Mesothelial cell of epicardium (in vitro differentiated cells): ENCODE data around the gene DMPK. TPM values are rescaled to one million over a fixed set of nuclear protein-coding genes. Genes with fewer than 3 reads are reported as not detected.

Experiments
- DNase-seq, 2 experiments: peaks; one replicate each; pipeline ENCODE4 v3.0.0; 2021; ENCODE audit warnings: low spot score in 2 of 2; ENCODE audit not compliant: unreplicated experiment in 2 of 2
- H3K27ac Mint-ChIP-seq: 2 replicates; pipeline ENCODE4 v1.8.0; 2021; ENCODE audit warnings: mixed read lengths
- H3K27me3 Mint-ChIP-seq: 2 replicates; pipeline ENCODE4 v1.8.0; 2021; ENCODE audit warnings: low read depth, mixed read lengths
- H3K36me3 Mint-ChIP-seq: 2 replicates; pipeline ENCODE4 v1.8.0; 2021; ENCODE audit warnings: mixed read lengths
- H3K4me1 Mint-ChIP-seq: 2 replicates; pipeline ENCODE4 v1.8.0; 2021; ENCODE audit warnings: mixed read lengths
- H3K4me3 Mint-ChIP-seq: 2 replicates; pipeline ENCODE4 v1.8.0; 2021; ENCODE audit warnings: mild to moderate bottlenecking, moderate library complexity, mixed read lengths
- H3K9me3 Mint-ChIP-seq: 2 replicates; pipeline ENCODE4 v1.8.0; 2021; ENCODE audit warnings: mixed read lengths
- CTCF ChIP-seq: fragments of 200-600 bp; sonication (generic); IDR thresholded peaks from one replicate; pipeline ENCODE4 v1.5.0; 2021; ENCODE audit warnings: antibody characterized with exemption; ENCODE audit not compliant: unreplicated experiment
- total RNA-seq: library from RNA; stranded (reverse); gene quantifications from 3 replicates; pipeline ENCODE4 v1.2.1, GENCODE V29; 2021

DMPK gene
- 126 to 130 TPM (median 127 TPM) in 3 replicates for total RNA-seq

DNA sequence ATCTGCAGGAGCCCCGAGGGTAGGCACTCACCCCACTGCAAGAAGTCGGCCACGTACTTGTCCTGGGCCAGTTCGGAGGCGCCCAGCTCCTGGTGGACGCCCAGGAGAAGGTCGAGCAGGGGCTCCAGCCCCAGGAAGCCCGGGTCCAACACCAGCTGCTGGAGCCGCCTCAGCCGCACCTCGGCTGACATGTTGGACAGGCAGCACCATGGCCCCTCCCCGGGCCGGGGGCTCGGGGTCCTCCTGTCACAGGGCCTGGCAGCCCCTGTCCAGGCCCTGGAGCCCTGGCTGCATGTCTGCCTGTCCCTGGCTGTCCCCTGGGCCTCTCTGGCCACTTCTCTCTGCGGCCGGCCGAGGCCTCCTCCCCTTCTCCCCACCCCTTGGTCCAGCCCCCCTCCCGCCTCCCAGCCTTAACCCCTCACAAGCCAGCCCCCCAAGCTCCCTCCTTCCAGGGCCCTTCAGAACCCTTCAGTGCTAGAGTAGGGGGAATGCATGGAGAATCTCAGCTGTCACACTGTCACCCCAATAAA, at the start of gene DMPK:
Gene DMPK (minus strand): TSS at position 329 of the 530 bp plus-strand sequence. CDS start 138 bp downstream, at position 191.
- H3K4me3 Mint-ChIP-seq, result peak within 1 kb of the TSS; percentile 46
- no peak for TF ChIP-seq CTCF
- DNase-seq, result no peak

DNA sequence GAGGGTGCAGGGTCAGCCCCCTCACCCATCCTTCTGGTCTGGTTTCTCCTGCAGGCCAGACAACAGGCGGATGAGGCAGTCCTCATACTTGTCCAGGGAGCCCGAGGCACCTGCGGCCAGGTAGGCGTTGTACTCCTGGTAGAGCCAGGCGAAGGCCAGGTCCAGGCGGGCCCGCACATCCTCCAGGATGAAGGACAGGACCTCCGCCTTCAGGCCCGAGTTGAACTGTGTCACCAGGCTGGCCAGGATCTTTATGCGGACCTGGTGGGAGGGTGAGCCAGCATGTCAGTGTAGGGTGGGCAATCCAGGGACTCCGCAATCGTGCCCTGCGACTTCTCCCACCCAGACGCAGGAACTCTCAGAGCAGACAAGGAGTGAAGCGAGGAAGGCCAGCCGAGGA, 46.7 kb upstream of the DMPK start:
- H3K36me3 Mint-ChIP-seq, result peaks cover 31% of the 10 kb centered on the region
- no peak for TF ChIP-seq CTCF
- no peak overlapping the region for H3K4me3 Mint-ChIP-seq
- H3K27ac Mint-ChIP-seq, result no peak overlapping the region
- no peaks in the 10 kb centered on the region for H3K27me3 Mint-ChIP-seq
- no peaks in the 10 kb centered on the region for H3K9me3 Mint-ChIP-seq
- no peaks in the 10 kb centered on the region for H3K4me1 Mint-ChIP-seq
- no peak for DNase-seq

More for the DNA sequence above, at the start of gene DMPK:
- no peaks in the 10 kb centered on the region for H3K9me3 Mint-ChIP-seq
- no peaks in the 10 kb centered on the region for H3K27me3 Mint-ChIP-seq
- peak within 1 kb of the TSS; percentile 85 for H3K27ac Mint-ChIP-seq
- peaks cover 12% of the 10 kb centered on the region for H3K36me3 Mint-ChIP-seq
- H3K4me1 Mint-ChIP-seq, result peaks cover 34% of the 10 kb centered on the region

DNA sequence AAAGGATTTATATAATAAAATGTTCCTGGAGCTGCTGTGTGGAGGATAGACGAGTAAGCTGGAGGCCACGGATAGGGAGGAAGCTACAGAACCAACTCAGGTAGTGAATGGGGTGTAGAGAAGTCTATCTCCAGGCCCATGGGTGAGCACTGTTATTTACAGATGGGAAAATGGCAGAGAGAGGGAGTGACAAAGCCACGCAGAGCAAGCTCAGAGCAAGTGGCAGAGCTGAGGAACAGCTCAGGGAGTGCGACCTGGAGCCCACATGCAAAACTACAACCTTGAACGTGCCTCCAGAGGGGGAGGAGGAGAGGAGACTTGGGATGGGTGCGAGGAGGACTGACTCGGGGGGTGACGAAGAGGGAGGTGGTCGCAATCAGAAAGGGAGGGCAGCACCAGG, 46.2 kb upstream of the DMPK start:
- no peak for DNase-seq
- H3K36me3 Mint-ChIP-seq, result peaks cover 30% of the 10 kb centered on the region
- no peak overlapping the region for H3K27ac Mint-ChIP-seq
- no peak overlapping the region for H3K4me3 Mint-ChIP-seq
- H3K9me3 Mint-ChIP-seq, result no peaks in the 10 kb centered on the region
- H3K27me3 Mint-ChIP-seq, result no peaks in the 10 kb centered on the region
- H3K4me1 Mint-ChIP-seq, result no peaks in the 10 kb centered on the region
- no peak for TF ChIP-seq CTCF

GRCh38 chr19:45827459-45828093, 45.3 kb upstream of the DMPK start:
- Mint-ChIP-seq H3K4me1 (no peaks in the 10 kb centered on the region), H3K36me3 (peaks cover 29% of the 10 kb centered on the region), H3K4me3 (no peak overlapping the region), H3K27ac (no peak overlapping the region), H3K9me3 (no peaks in the 10 kb centered on the region), H3K27me3 (no peaks in the 10 kb centered on the region)
- no peak for TF ChIP-seq CTCF
- no peak for DNase-seq

- no peak overlapping the region for H3K4me3 Mint-ChIP-seq
- H3K36me3 Mint-ChIP-seq, result peaks cover 26% of the 10 kb centered on the region
- DNase-seq, result no peak
- no peak overlapping the region for H3K27ac Mint-ChIP-seq
- H3K9me3 Mint-ChIP-seq, result no peaks in the 10 kb centered on the region
- H3K27me3 Mint-ChIP-seq, result no peaks in the 10 kb centered on the region
- TF ChIP-seq CTCF, result no peak
- H3K4me1 Mint-ChIP-seq, result no peaks in the 10 kb centered on the region
Measured at GRCh38 chr19:45826934-45827333, 44.6 kb upstream of the DMPK start.
